Measurements from ENCODE around the gene FTO.

GRCh38 chr16:53982631-53983042 lies 278.7 kb downstream of the FTO start:
- TF ChIP-seq NFAT5 (CRISPR knock-in tag; IDR thresholded peaks at IDR 0.05) (no peak), ZKSCAN1 (IDR thresholded peaks at IDR 0.05; ENCODE audit: low read length) (no peak), ZNF382 (CRISPR knock-in tag; IDR thresholded peaks at IDR 0.05; ENCODE audit: borderline replicate concordance) (no peak), ZNF3 (CRISPR knock-in tag; IDR thresholded peaks at IDR 0.05) (no peak), ZNF782 (CRISPR knock-in tag; IDR thresholded peaks at IDR 0.05; ENCODE audit: borderline replicate concordance) (no peak), CTCF (CRISPR knock-in tag; IDR thresholded peaks at IDR 0.05) (no peak), ZNF121 (CRISPR knock-in tag; IDR thresholded peaks at IDR 0.05) (no peak), IRX3 (CRISPR knock-in tag; IDR thresholded peaks at IDR 0.05; ENCODE audit: borderline replicate concordance, low read depth) (no peak), HMGXB3 (CRISPR knock-in tag; IDR thresholded peaks at IDR 0.05; ENCODE audit: borderline replicate concordance) (no peak), FOSL1 (CRISPR knock-in tag; IDR thresholded peaks at IDR 0.05; ENCODE audit: borderline replicate concordance) (no peak), ZNF253 (CRISPR knock-in tag; IDR thresholded peaks at IDR 0.05; ENCODE audit: borderline replicate concordance) (no peak)
- TF ChIP-seq, protein P1, sequence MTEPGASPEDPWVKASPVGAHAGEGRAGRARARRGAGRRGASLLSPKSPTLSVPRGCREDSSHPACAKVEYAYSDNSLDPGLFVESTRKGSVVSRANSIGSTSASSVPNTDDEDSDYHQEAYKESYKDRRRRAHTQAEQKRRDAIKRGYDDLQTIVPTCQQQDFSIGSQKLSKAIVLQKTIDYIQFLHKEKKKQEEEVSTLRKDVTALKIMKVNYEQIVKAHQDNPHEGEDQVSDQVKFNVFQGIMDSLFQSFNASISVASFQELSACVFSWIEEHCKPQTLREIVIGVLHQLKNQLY (CRISPR knock-in tag; IDR thresholded peaks at IDR 0.05), result no peak
- TF ChIP-seq, protein P2, sequence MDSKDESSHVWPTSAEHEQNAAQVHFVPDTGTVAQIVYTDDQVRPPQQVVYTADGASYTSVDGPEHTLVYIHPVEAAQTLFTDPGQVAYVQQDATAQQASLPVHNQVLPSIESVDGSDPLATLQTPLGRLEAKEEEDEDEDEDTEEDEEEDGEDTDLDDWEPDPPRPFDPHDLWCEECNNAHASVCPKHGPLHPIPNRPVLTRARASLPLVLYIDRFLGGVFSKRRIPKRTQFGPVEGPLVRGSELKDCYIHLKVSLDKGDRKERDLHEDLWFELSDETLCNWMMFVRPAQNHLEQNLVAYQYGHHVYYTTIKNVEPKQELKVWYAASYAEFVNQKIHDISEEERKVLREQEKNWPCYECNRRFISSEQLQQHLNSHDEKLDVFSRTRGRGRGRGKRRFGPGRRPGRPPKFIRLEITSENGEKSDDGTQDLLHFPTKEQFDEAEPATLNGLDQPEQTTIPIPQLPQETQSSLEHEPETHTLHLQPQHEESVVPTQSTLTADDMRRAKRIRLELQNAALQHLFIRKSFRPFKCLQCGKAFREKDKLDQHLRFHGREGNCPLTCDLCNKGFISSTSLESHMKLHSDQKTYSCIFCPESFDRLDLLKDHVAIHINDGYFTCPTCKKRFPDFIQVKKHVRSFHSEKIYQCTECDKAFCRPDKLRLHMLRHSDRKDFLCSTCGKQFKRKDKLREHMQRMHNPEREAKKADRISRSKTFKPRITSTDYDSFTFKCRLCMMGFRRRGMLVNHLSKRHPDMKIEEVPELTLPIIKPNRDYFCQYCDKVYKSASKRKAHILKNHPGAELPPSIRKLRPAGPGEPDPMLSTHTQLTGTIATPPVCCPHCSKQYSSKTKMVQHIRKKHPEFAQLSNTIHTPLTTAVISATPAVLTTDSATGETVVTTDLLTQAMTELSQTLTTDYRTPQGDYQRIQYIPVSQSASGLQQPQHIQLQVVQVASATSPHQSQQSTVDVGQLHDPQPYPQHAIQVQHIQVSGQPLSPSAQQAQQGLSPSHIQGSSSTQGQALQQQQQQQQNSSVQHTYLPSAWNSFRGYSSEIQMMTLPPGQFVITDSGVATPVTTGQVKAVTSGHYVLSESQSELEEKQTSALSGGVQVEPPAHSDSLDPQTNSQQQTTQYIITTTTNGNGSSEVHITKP (CRISPR knock-in tag; IDR thresholded peaks at IDR 0.05; ENCODE audit: low read depth), result no peak
